DND-41 (cell line): Measurements from ENCODE around the gene APMAP.

Experiments
- ATAC-seq: fragments of 200-7000 bp; cut with Tn5 transposase; 3 replicates; pipeline ENCODE4 v1.9.1; 2021; ENCODE audit warnings: low read depth; ENCODE audit not compliant: insufficient read depth
- DNase-seq: peaks from one replicate; pipeline ENCODE4 v3.0.0-alpha.2; 2020
- H2AFZ ChIP-seq: 2 replicates; pipeline ENCODE4 v1.6.0; 2012; ENCODE audit warnings: low read depth, low read length
- H3K27ac ChIP-seq: 2 replicates; pipeline ENCODE4 v1.5.1; 2012; ENCODE audit warnings: low read length, inconsistent platforms
- H3K27me3 ChIP-seq: fragments of 200-600 bp; sonication (generic); 2 replicates; pipeline ENCODE4 v1.6.0; 2012; ENCODE audit warnings: low read length, mild to moderate bottlenecking, inconsistent platforms; ENCODE audit not compliant: insufficient read depth, poor library complexity
- H3K36me3 ChIP-seq: 2 replicates; pipeline ENCODE4 v1.5.1; 2012; ENCODE audit warnings: low read length, inconsistent platforms; ENCODE audit not compliant: insufficient read depth
- H3K4me1 ChIP-seq: 2 replicates; pipeline ENCODE4 v1.5.1; 2012; ENCODE audit warnings: mild to moderate bottlenecking, low read length; ENCODE audit not compliant: insufficient read depth
- H3K4me2 ChIP-seq: 2 replicates; pipeline ENCODE4 v1.6.0; 2012; ENCODE audit warnings: mild to moderate bottlenecking, moderate library complexity, low read length, inconsistent platforms; ENCODE audit not compliant: insufficient read depth
- H3K4me3 ChIP-seq, 2 experiments: fragments of 200-600 bp in 1 of 2; shearing (Covaris generic) in 1 of 2; 2 replicates each; pipeline ENCODE4 v1.5.1; 2012 to 2016; ENCODE audit warnings: inconsistent platforms in 2 of 2, low read length in 2 of 2, mild to moderate bottlenecking in 2 of 2, low read depth in 1 of 2, moderate library complexity in 1 of 2
- H3K79me2 ChIP-seq: 2 replicates; pipeline ENCODE4 v1.6.0; 2012; ENCODE audit warnings: low read length, inconsistent platforms; ENCODE audit not compliant: insufficient read depth
- H3K9ac ChIP-seq: 2 replicates; pipeline ENCODE4 v1.6.0; 2012; ENCODE audit warnings: low read depth, mild to moderate bottlenecking, inconsistent platforms, low read length, moderate library complexity
- H3K9me3 ChIP-seq: 2 replicates; pipeline ENCODE4 v1.5.1; 2012; ENCODE audit warnings: low read length, moderate library complexity, mild to moderate bottlenecking, inconsistent platforms; ENCODE audit not compliant: insufficient read depth, severe bottlenecking
- H4K20me1 ChIP-seq: 2 replicates; pipeline ENCODE4 v1.6.0; 2012; ENCODE audit warnings: low read length; ENCODE audit not compliant: insufficient read depth
- CTCF ChIP-seq: IDR thresholded peaks from 2 replicates; pipeline ENCODE4 v1.5.1; 2012; ENCODE audit warnings: borderline replicate concordance, low read length, moderate library complexity, mild to moderate bottlenecking; ENCODE audit not compliant: poor library complexity, severe bottlenecking; ENCODE audit errors: extremely low read depth
- EZH2 ChIP-seq: IDR thresholded peaks from 3 replicates; pipeline ENCODE4 v1.6.1; 2012; ENCODE audit warnings: borderline replicate concordance, low read depth, mild to moderate bottlenecking, moderate library complexity, low read length, inconsistent platforms; ENCODE audit not compliant: severe bottlenecking

The APMAP gene

GRCh38 chr20:24938498-24938897 is 54.1 kb downstream of the APMAP start:
- H3K9ac ChIP-seq: no peak overlapping the region
- no peaks in the 10 kb centered on the region for H3K36me3 ChIP-seq
- H3K79me2 ChIP-seq: no peaks in the 10 kb centered on the region
- no peaks in the 10 kb centered on the region for H4K20me1 ChIP-seq
- DNase-seq: no peak
- H3K4me3 ChIP-seq: no peak overlapping the region
- no peak overlapping the region for H2AFZ ChIP-seq
- TF ChIP-seq EZH2: no peak
- TF ChIP-seq CTCF: no peak
- H3K27ac ChIP-seq: no peak overlapping the region
- no peak overlapping the region for H3K4me2 ChIP-seq
- ATAC-seq: no peak
- H3K27me3 ChIP-seq: no peaks in the 10 kb centered on the region
- peaks cover 18% of the 10 kb centered on the region for H3K9me3 ChIP-seq
- peaks cover 1% of the 10 kb centered on the region for H3K4me1 ChIP-seq

DNA sequence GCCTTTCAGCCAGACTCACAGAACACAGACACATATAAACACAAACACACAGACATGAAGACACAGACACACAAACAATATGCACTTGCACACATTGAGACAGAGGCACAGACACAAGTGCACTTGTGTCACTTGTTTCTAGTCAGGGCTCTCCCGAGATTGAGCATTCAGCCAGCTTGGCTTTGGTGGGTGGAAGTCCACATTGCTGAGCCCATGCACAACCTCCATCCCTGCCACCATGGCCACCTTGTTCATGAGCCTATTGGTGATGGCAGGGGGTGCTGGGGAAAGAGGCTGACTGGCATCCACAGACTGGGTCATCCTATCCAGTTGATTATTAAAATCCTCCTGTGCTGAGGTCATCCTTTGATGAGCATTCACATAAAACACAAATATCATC is 55.0 kb downstream of the APMAP start:
- H3K4me2 ChIP-seq: no peak overlapping the region
- no peaks in the 10 kb centered on the region for H3K27me3 ChIP-seq
- no peaks in the 10 kb centered on the region for H3K36me3 ChIP-seq
- ATAC-seq (no peak), DNase-seq (no peak)
- H3K27ac ChIP-seq: no peak overlapping the region
- H4K20me1 ChIP-seq: no peaks in the 10 kb centered on the region
- TF ChIP-seq EZH2 (no peak), CTCF (no peak)
- peaks cover 10% of the 10 kb centered on the region for H3K4me1 ChIP-seq
- peaks cover 18% of the 10 kb centered on the region for H3K9me3 ChIP-seq
- no peaks in the 10 kb centered on the region for H3K79me2 ChIP-seq
- no peak overlapping the region for H3K4me3 ChIP-seq
- no peak overlapping the region for H3K9ac ChIP-seq
- H2AFZ ChIP-seq: no peak overlapping the region

GRCh38 chr20:24936526-24937407 is 55.8 kb downstream of the APMAP start:
- Histone ChIP-seq H3K9me3 (peaks cover 14% of the 10 kb centered on the region), H4K20me1 (no peaks in the 10 kb centered on the region), H3K27ac (no peak overlapping the region), H3K36me3 (no peaks in the 10 kb centered on the region), H3K4me2 (no peak overlapping the region), H2AFZ (no peak overlapping the region), H3K4me1 (peaks cover 18% of the 10 kb centered on the region), H3K9ac (no peak overlapping the region), H3K79me2 (no peaks in the 10 kb centered on the region), H3K4me3 (no peak overlapping the region), H3K27me3 (no peaks in the 10 kb centered on the region)
- DNase-seq: no peak
- no peak for TF ChIP-seq CTCF
- no peak for TF ChIP-seq EZH2
- 0 out of 3 replicates have a peak, but pooled peaks have one; percentile 44 for ATAC-seq
